CD4-positive, alpha-beta T cell treated with Interleukin-17A for 1 hour (primary cell): ENCODE data around the gene PLEKHG3.
"Not testable (repeated sequence)": the region's sequence is repeated elsewhere in the genome, so short reads cannot be mapped to it uniquely, and the experiment has no call there.

Experiments used
- DNase-seq: peaks from one replicate; pipeline ENCODE4 v3.0.0-alpha.2; 2020

PLEKHG3 gene

GRCh38 chr14:64688811-64689281 is 15.4 kb upstream of the PLEKHG3 start:
- no peak for DNase-seq

GRCh38 chr14:64689289-64689688 is 14.9 kb upstream of the PLEKHG3 start:
- no peak for DNase-seq

GRCh38 chr14:64690607-64691006 is 13.6 kb upstream of the PLEKHG3 start:
- not testable (repeated sequence) for DNase-seq

- DNase-seq, result no peak
These were observed 12.8 kb upstream of the PLEKHG3 start for GRCh38 chr14:64691376-64691775.

- DNase-seq, result no peak
These were observed 11.8 kb upstream of the PLEKHG3 start for GRCh38 chr14:64692189-64692985.

- no peak for DNase-seq
These were observed 11.0 kb upstream of the PLEKHG3 start for GRCh38 chr14:64692986-64693809.

- DNase-seq, result no peak
These were observed 10.4 kb upstream of the PLEKHG3 start for GRCh38 chr14:64693810-64694165.

GRCh38 chr14:64695071-64695470 is 9.2 kb upstream of the PLEKHG3 start:
- no peak for DNase-seq

GRCh38 chr14:64696355-64696857 is 7.8 kb upstream of the PLEKHG3 start:
- peak; percentile 53 for DNase-seq

- peak; percentile 45 for DNase-seq
These were observed 5.3 kb upstream of the PLEKHG3 start for GRCh38 chr14:64698903-64699302.

- DNase-seq, result no peak
These were observed 3.9 kb upstream of the PLEKHG3 start for GRCh38 chr14:64700290-64700689.

GRCh38 chr14:64700894-64701293 is 3.3 kb upstream of the PLEKHG3 start:
- no peak for DNase-seq

GRCh38 chr14:64701660-64702059 is 2.6 kb upstream of the PLEKHG3 start:
- DNase-seq, result no peak

- DNase-seq, result peak; percentile 42
These were observed 1.5 kb upstream of the PLEKHG3 start for GRCh38 chr14:64702493-64703394.

- no peak for DNase-seq
These were observed 655 bp upstream of the PLEKHG3 start for GRCh38 chr14:64703395-64704142.

- DNase-seq, result peak; percentile 13
These were observed 638 bp downstream of the PLEKHG3 start for GRCh38 chr14:64704743-64705380.

- peak; percentile 40 for DNase-seq
These were observed 1.3 kb downstream of the PLEKHG3 start for GRCh38 chr14:64705381-64706118.

GRCh38 chr14:64706119-64706592 is 1.9 kb downstream of the PLEKHG3 start:
- no peak for DNase-seq

- DNase-seq, result no peak
These were observed 2.5 kb downstream of the PLEKHG3 start for GRCh38 chr14:64706593-64707193.

- peak; percentile 45 for DNase-seq
These were observed 3.4 kb downstream of the PLEKHG3 start for GRCh38 chr14:64707661-64708060.
